Measurements from ENCODE around the gene KLLN. TPM values are rescaled to one million over a fixed set of nuclear protein-coding genes. Genes with fewer than 3 reads are reported as not detected.
"Not testable (repeated sequence)": the region's sequence is repeated elsewhere in the genome, so short reads cannot be mapped to it uniquely, and the experiment has no call there.

The KLLN gene
- total and polyA plus RNA-seq, 7 donors: 0.07 to 0.96 (median 0.32) TPM

DNA sequence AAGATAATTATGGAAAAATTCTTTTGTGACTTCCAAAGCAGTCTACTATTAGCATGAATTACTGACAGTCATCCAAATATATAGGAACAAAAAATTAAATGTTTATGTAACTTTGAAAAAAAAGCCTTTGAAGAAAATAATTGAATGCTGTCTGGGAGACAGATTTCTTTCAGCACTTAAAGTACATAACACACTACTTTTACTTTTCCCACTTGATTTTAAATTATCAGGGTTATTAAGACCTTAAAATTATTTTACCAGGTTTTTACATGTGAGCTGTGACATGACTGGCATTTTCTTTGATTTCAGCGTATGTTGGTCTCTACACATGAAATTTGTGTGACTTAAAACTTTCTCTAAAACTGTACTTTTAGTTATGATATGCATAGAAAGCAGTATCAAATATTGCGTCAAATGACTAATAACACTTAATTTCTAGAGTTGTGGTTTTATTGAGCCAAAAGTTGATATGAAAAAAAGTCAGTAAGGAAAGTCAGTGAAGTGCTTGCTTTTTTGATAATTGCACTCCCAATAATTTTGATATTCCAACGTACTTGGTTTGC, 3.2 kb upstream of the KLLN start:
- TF ChIP-seq, protein P1, sequence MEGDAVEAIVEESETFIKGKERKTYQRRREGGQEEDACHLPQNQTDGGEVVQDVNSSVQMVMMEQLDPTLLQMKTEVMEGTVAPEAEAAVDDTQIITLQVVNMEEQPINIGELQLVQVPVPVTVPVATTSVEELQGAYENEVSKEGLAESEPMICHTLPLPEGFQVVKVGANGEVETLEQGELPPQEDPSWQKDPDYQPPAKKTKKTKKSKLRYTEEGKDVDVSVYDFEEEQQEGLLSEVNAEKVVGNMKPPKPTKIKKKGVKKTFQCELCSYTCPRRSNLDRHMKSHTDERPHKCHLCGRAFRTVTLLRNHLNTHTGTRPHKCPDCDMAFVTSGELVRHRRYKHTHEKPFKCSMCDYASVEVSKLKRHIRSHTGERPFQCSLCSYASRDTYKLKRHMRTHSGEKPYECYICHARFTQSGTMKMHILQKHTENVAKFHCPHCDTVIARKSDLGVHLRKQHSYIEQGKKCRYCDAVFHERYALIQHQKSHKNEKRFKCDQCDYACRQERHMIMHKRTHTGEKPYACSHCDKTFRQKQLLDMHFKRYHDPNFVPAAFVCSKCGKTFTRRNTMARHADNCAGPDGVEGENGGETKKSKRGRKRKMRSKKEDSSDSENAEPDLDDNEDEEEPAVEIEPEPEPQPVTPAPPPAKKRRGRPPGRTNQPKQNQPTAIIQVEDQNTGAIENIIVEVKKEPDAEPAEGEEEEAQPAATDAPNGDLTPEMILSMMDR (IDR thresholded peaks at IDR 0.05): no peak
- Histone ChIP-seq H3K27me3 (ENCODE audit: insufficient read depth in 3 of 3, low read length in 2 of 3) (no peaks in the 10 kb centered on the region), H3K4me3 (peak overlapping the region; percentile 77), H3K9me3 (no peaks in the 10 kb centered on the region), H3K27ac (peak overlapping the region; percentile 94), H3K36me3 (ENCODE audit: insufficient read depth in 1 of 2, low read depth in 1 of 2) (no peaks in the 10 kb centered on the region), H3K4me1 (peaks cover 35% of the 10 kb centered on the region)
- DNase-seq (no peak), ATAC-seq (no peak)
- intact Hi-C loops (cut with DNase I): loop anchor here in 1 of 2 donors (5.0 to 10.0 kb wide), 2 partner anchors 61 to 378 kb away; no protein-coding TSS in a partner anchor
- WGBS, 3 donors: 4 to 7% (median 6%) methylated on average over 3 of the region's 3 CpGs

DNA sequence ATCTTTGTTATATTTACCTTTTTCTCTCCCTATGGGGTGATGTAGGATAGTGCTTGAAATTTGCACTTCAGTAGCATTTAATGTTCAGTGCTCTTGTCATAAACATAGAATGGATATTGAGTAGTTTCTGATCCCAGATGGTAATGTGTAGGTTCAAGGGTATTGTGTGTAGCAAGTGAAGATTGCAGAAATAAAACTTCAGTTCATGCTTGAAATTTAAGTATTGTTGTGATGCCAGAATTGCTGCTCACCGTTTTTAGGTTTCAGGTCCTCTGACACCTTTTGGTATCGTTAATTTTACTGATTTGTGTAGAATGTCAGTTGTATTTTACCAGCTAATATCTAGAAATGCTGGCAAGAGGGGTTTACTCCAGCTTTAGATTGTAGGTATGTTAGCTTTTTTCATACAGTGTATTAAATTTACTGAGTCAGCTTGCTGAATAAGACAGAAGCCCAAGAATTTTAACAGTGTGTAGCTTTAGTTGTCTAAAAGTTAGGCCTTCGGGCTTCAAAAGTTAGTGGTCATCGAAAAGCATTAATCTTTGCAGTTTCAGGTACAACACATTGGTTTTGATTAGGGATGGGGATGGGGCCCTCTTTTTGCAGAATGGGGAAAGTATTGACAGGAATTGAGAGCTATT, 2.0 kb upstream of the KLLN start:
- no peak for ATAC-seq
- Histone ChIP-seq H3K36me3 (ENCODE audit: insufficient read depth in 1 of 2, low read depth in 1 of 2) (no peaks in the 10 kb centered on the region), H3K27me3 (ENCODE audit: insufficient read depth in 3 of 3, low read length in 2 of 3) (no peaks in the 10 kb centered on the region), H3K27ac (peak overlapping the region; percentile 94), H3K9me3 (no peaks in the 10 kb centered on the region), H3K4me1 (peaks cover 23% of the 10 kb centered on the region), H3K4me3 (peak overlapping the region; percentile 77)
- TF ChIP-seq, protein P1 (IDR thresholded peaks at IDR 0.05): no peak
- 1 to 3% (median 1%) methylated on average over 4 of the region's 4 CpGs for WGBS, 3 donors
- intact Hi-C loops (cut with DNase I): loop anchor here in 1 of 2 donors (5.0 to 10.0 kb wide), 2 partner anchors 62 to 379 kb away; no protein-coding TSS in a partner anchor
- DNase-seq: no peak

DNA sequence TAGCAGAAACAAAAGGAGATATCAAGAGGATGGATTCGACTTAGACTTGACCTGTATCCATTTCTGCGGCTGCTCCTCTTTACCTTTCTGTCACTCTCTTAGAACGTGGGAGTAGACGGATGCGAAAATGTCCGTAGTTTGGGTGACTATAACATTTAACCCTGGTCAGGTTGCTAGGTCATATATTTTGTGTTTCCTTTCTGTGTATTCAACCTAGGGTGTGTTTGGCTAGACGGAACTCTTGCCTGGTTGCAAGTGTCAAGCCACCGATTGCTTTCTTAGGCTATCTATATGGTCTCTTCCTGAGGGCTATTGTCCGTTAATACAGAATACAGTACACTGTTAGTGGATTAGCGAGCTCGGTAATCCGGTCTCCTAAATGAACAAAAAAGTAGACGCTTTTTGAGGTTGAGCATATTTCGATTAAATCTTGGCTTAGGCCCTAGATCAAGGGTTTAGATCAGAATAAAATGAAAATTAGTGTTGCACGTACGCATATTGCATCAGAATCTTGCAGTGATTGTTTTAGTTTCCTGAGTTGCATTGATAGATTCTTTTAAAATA, 1.2 kb upstream of the KLLN start:
- Histone ChIP-seq H3K27me3 (ENCODE audit: insufficient read depth in 3 of 3, low read length in 2 of 3) (no peaks in the 10 kb centered on the region), H3K36me3 (ENCODE audit: insufficient read depth in 1 of 2, low read depth in 1 of 2) (no peaks in the 10 kb centered on the region), H3K4me1 (peaks cover 16% of the 10 kb centered on the region), H3K4me3 (peak overlapping the region; percentile 77), H3K9me3 (no peaks in the 10 kb centered on the region), H3K27ac (peak overlapping the region; percentile 94)
- ATAC-seq (no peak), DNase-seq (no peak)
- 0% methylated on average over 16 of the region's 16 CpGs for WGBS, 3 donors
- intact Hi-C loops (cut with DNase I): loop anchor here (5.0 to 10.0 kb wide), 7 partner anchors 63 to 523 kb away; no protein-coding TSS in a partner anchor
- TF ChIP-seq, protein P1 (IDR thresholded peaks at IDR 0.05): no peak

DNA sequence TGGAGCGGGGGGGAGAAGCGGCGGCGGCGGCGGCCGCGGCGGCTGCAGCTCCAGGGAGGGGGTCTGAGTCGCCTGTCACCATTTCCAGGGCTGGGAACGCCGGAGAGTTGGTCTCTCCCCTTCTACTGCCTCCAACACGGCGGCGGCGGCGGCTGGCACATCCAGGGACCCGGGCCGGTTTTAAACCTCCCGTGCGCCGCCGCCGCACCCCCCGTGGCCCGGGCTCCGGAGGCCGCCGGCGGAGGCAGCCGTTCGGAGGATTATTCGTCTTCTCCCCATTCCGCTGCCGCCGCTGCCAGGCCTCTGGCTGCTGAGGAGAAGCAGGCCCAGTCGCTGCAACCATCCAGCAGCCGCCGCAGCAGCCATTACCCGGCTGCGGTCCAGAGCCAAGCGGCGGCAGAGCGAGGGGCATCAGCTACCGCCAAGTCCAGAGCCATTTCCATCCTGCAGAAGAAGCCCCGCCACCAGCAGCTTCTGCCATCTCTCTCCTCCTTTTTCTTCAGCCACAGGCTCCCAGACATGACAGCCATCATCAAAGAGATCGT, 690 bp upstream of the KLLN start:
- peak; percentile 40 to 68 for DNase-seq
- not testable (repeated sequence) for H3K36me3 ChIP-seq (ENCODE audit: insufficient read depth in 1 of 2, low read depth in 1 of 2); H3K27me3 ChIP-seq (ENCODE audit: insufficient read depth in 3 of 3, low read length in 2 of 3); H3K9me3 ChIP-seq
- Histone ChIP-seq H3K4me1 (peaks cover 11% of the 10 kb centered on the region), H3K4me3 (peak overlapping the region; percentile 77), H3K27ac (peak overlapping the region; percentile 94)
- WGBS, 3 donors: 0 to 1% (median 0%) methylated on average over 30 to 47 of the region's 47 CpGs
- intact Hi-C loops (cut with DNase I): loop anchor here (5.0 to 10.0 kb wide), 6 partner anchors 93 to 523 kb away; no protein-coding TSS in a partner anchor
- ATAC-seq: peak; percentile 4 to 32 (median 12)

DNA sequence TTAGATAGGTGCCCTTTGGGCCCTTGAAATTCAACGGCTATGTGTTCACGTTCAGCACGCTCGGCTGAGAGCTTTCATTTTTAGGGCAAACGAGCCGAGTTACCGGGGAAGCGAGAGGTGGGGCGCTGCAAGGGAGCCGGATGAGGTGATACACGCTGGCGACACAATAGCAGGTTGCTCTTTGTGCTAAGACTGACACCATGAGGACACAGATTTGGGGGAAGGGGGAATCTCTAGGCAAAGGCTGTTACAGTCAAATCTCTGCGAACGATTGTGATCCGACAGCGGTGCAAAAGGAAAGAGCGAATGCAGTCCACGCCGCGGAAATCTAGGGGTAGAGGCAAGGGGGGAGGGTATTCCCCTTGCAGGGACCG, 667 bp downstream of the KLLN start:
- intact Hi-C loops (cut with DNase I): loop anchor here (5.0 to 10.0 kb wide), 6 partner anchors 95 to 525 kb away; no protein-coding TSS in a partner anchor
- H3K27ac ChIP-seq: peak overlapping the region; percentile 94
- TF ChIP-seq, protein P1 (IDR thresholded peaks at IDR 0.05): no peak
- H3K9me3 ChIP-seq: no peaks in the 10 kb centered on the region
- no peaks in the 10 kb centered on the region for H3K36me3 ChIP-seq (ENCODE audit: insufficient read depth in 1 of 2, low read depth in 1 of 2)
- ATAC-seq: peak in 2 of 4 donors; percentile 8 to 9
- DNase-seq: no peak
- no peaks in the 10 kb centered on the region for H3K4me1 ChIP-seq
- peak overlapping the region; percentile 77 for H3K4me3 ChIP-seq
- no peaks in the 10 kb centered on the region for H3K27me3 ChIP-seq (ENCODE audit: insufficient read depth in 3 of 3, low read length in 2 of 3)
- 0 to 1% (median 0%) methylated on average over 21 of the region's 21 CpGs for WGBS, 3 donors

Measured in psoas muscle (tissue), 8 donors.